GM18873 (cell line): ENCODE results near the gene SMIM29.
A peak's percentile ranks its signal among the peaks of the same experiment; 100 is the strongest.

Experiments used
- ATAC-seq: cut with Tn5 transposase; IDR thresholded peaks from one replicate; pipeline ENCODE4 v1.9.1; 2021; ENCODE audit warnings: mild to moderate bottlenecking, moderate library complexity, moderate number of reproducible peaks; ENCODE audit not compliant: unreplicated experiment, low FRiP score

Gene SMIM29

GRCh38 chr6:34248727-34249468 lies at the start of gene SMIM29:
SMIM29 (minus strand) TSS chr6:34249006; CDS start chr6:34247791, 1,215 bp downstream.
- ATAC-seq: peak; percentile 69

- peak; percentile 83 for ATAC-seq
These were observed 46.9 kb upstream of the SMIM29 start for GRCh38 chr6:34295721-34296120.

GRCh38 chr6:34292954-34293353 lies 44.1 kb upstream of the SMIM29 start:
- no peak for ATAC-seq

GRCh38 chr6:34289137-34289536 lies 40.3 kb upstream of the SMIM29 start:
- no peak for ATAC-seq

DNA sequence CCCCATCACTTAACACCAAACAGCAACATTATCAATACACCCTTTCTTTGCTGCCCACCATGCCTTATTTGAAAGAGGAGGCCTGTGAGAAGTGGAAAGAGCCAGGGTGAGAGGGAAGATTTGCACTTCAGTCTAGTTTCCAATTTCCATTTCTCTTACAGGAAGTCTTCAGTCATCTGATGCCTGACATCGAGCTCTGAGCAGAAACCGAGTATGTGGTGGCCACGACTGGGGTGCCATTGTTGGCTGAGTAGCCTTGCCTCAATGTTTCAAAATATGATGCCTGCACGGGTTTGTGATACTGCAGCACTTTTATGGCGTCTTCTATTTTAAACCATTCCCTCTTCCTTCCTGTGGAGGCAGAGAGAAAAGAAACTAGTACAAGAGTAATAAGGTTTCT lies 39.8 kb upstream of the SMIM29 start:
- ATAC-seq: no peak

DNA sequence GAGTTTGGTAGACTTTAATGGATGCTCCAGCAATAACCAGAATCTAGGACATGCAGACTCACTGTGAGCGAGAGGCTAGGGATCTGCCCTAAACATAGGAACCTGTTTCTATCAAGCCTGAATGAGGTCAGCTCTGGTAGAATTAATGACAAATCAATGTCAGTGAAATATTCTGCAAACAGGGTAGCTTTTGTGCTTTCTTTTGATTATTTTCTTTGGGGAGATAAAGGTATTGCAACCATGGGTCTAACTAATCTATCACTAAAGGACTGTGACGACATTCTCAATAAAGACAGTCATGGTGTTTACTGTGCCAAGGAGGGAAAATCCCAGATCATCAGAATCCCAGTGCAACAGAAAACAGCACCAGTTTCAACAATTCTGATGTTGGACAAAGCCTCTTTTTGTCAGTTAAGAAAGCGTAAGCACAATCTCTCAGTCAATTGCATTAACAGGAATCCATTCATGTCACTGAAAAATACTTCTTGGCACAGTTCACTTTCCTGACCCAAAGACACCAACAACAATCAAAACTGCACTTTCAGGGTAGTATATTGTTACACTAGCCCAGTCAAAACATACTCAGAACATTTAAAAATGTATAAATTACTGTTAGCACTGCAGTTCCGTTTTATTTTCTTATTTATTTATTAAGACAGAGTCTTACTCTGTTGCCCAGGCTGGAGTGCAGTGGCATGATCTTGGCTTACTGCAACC lies 36.8 kb upstream of the SMIM29 start:
- no peak for ATAC-seq

- no peak for ATAC-seq
These were observed 36.0 kb upstream of the SMIM29 start for GRCh38 chr6:34284563-34285447.

- ATAC-seq: no peak
These were observed 33.0 kb upstream of the SMIM29 start for GRCh38 chr6:34281702-34282334.

- no peak for ATAC-seq
These were observed 31.4 kb upstream of the SMIM29 start for GRCh38 chr6:34280216-34280615.

DNA sequence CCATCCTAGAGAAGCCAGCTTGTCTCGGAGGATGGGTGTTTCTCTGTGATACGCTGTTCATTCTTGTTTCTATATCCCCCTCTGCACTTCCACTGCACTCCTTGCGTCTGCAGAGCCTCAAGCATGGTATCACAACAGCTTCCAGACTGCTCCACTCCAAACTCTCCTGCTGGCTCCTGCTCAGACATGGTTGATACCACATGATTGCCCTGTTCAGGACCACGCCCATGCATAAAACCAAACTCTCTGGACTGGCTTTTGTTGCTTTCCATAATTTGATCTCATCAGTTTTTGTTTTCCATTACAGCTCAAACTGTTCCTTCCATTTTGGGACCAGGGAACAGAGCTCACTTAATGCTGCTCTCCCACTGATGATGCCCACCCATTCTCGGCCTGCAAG lies 30.0 kb upstream of the SMIM29 start:
- no peak for ATAC-seq

GRCh38 chr6:34277763-34278112 lies 28.9 kb upstream of the SMIM29 start:
- no peak for ATAC-seq

DNA sequence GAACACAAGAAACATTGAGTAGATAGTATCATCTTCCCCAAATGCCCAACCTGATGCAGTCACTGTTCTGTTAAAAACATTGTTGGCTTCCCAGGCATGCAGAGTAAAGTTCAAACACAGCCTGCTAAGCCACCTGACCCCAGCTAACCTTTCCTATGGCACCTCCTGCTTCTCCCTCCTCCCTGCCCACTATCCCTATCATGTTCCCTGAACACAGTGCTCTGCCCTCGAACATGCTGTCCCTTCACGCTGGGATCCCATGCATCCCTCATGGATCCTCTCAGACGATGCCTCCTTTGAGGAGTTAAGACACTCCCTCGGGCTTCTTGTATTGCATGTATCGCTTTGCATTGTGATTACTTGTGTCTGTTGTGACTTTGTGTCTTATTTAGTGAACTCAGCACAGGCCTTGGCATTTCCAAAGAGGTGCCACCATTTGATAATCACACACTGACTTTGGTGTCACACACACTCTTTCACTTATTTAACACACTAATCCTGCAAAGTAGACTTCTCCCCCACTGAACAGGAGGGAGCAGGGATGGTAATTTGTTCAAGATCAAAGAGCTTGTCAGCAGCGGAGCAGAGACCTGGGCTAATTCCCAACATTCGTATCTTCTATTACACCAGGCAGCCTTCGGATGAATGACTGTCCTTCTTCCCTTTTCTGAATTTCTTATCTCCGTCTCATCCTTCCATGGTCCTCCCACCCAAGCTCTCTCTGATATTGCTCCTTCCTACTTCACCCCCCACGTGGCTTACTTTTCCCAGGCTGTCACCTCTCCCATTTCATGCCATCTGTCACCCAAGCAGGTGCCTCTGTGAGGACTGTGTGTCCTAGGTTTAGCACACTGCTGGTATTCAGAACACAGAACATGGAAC lies 28.3 kb upstream of the SMIM29 start:
- no peak for ATAC-seq

GRCh38 chr6:34276191-34276590 lies 27.4 kb upstream of the SMIM29 start:
- ATAC-seq: no peak

DNA sequence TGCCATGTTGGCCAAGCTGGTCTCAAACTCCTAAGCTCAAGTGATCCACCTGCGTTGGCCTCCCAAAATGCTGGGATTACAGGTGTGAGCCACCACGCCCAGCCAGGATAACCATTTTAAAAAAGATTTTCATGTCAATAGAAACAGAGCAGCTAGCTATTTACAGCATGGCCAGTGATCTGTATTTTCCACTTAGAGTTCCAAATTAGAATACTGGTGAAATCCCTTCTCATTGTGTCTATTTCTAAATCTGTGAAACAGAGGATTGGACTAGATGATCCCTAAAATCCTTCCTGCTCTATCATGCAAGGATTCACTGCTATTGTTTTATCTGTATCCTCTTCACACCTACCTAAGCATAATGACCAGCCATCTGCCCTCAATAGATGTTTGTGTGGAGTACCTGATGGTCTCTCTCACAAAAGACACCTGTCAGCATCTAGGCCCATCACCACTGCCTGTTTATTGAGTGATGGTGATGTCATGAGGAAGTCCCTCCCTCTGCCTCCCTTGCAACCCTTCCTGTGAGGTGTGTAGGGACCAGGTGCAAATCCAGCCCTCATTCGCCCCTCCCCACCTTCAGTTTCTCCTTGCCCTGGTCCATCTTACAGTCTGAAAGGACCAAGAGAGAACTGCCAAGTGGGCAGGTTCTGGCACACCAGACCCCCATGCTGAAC lies 26.5 kb upstream of the SMIM29 start:
- ATAC-seq: no peak

- no peak for ATAC-seq
These were observed 25.3 kb upstream of the SMIM29 start for GRCh38 chr6:34274129-34274528.

DNA sequence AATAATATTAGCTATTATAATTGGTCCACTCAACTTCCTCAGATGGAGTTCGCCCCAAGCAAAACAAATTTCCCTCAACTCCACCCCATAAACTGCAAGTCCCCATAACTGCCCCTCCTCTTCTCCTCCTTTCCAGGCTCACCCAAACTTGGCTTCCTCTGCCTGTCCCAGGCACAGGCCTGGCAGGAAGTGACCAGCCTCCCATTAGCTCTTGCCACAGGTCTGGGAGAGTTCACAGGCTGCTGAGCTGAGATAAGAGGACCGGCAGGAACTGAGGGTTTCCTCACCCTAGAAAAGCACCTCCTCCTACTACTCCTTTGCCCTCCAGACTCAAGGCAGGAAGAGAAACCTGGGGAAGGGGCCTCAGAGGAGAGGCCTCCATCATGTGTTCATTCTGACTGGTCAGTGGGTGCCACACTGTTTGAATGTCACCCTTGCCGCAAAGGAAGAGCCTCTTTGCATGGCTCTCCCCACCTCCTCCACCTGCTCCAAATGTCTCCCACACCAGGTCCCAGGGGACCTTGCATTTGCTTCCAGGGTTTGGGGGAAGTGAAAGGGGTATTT lies 24.5 kb upstream of the SMIM29 start:
- no peak for ATAC-seq

GRCh38 chr6:34272013-34272926 lies 23.5 kb upstream of the SMIM29 start:
- no peak for ATAC-seq
